IMR-90 (cell line): Measurements from ENCODE around the gene ENTPD1. TPM values are rescaled to one million over a fixed set of nuclear protein-coding genes. Genes with fewer than 3 reads are reported as not detected.
"Not testable (repeated sequence)": the region's sequence is repeated elsewhere in the genome, so short reads cannot be mapped to it uniquely, and the experiment has no call there.

ENCODE experiments used
- ATAC-seq: fragments of 200-7000 bp; cut with Tn5 transposase; 2 replicates; pipeline ENCODE4 v1.9.1; 2020; ENCODE audit warnings: low read depth, mild to moderate bottlenecking, moderate library complexity
- BruUV-seq: library from RNA; stranded (reverse); fragments of 400-500 nt; replicated peaks from 2 replicates; lab custom pipeline; 2021; lab: Mats Ljungman, UMichigan
- CTCF ChIA-PET: fragments of 300-600 bp; formaldehyde crosslinking; extraction: SDS; loops from one replicate; lab custom pipeline; 2021; ENCODE audit warnings: antibody characterized with exemption; lab: Yijun Ruan, JAX
- POLR2A ChIA-PET: fragments of 300-600 bp; sonication (Branson Sonifier 250); formaldehyde crosslinking; loops from one replicate; lab custom pipeline; 2022; ENCODE audit warnings: antibody characterized with exemption; ENCODE audit not compliant: unreplicated experiment; lab: Charles Lee
- DNase-seq: peaks from one replicate; pipeline ENCODE4 v3.0.0; 2013
- H2AFZ ChIP-seq: replicated peaks from 2 replicates; pipeline ENCODE3; 2013; ENCODE audit warnings: low read length, mild to moderate bottlenecking; ENCODE audit not compliant: poor library complexity
- H2AK5ac ChIP-seq: 2 replicates; pipeline ENCODE4 v1.6.1; 2013; ENCODE audit warnings: low read depth, low read length, inconsistent platforms
- H2AK9ac ChIP-seq: replicated peaks from 2 replicates; pipeline ENCODE3; 2013; ENCODE audit warnings: mild to moderate bottlenecking, low read depth, low read length, moderate library complexity; ENCODE audit not compliant: poor library complexity
- H2BK120ac ChIP-seq: 2 replicates; pipeline ENCODE4 v1.6.1; 2013; ENCODE audit warnings: low read depth, low read length, inconsistent platforms
- H2BK15ac ChIP-seq: 3 replicates; pipeline ENCODE4 v1.6.1; 2013; ENCODE audit warnings: low read depth, low read length, inconsistent platforms
- H2BK20ac ChIP-seq: 2 replicates; pipeline ENCODE4 v1.6.1; 2013; ENCODE audit warnings: low read depth, mild to moderate bottlenecking, inconsistent platforms, low read length, moderate library complexity
- H2BK5ac ChIP-seq: 2 replicates; pipeline ENCODE4 v1.6.1; 2013; ENCODE audit warnings: mild to moderate bottlenecking, low read depth, low read length, inconsistent platforms; ENCODE audit not compliant: poor library complexity, severe bottlenecking
- H3K14ac ChIP-seq: replicated peaks from 2 replicates; pipeline ENCODE4 v1.6.1; 2013; ENCODE audit warnings: low read depth, low read length, inconsistent platforms
- H3K18ac ChIP-seq: 2 replicates; pipeline ENCODE4 v1.6.1; 2013; ENCODE audit warnings: low read depth, low read length, control low read depth
- H3K23ac ChIP-seq: 2 replicates; pipeline ENCODE4 v1.6.1; 2013; ENCODE audit warnings: low read depth, low read length, inconsistent platforms
- H3K27ac ChIP-seq: 2 replicates; pipeline ENCODE4 v1.5.1; 2013; ENCODE audit warnings: mild to moderate bottlenecking, control low read depth, low read length; ENCODE audit not compliant: insufficient read depth
- H3K27me3 ChIP-seq: 2 replicates; pipeline ENCODE4 v1.6.1; 2013; ENCODE audit warnings: low read length; ENCODE audit not compliant: control insufficient read depth, insufficient read depth
- H3K36me3 ChIP-seq: 2 replicates; pipeline ENCODE4 v1.6.1; 2013; ENCODE audit warnings: low read length, mixed read lengths; ENCODE audit not compliant: control insufficient read depth, insufficient read depth
- H3K4ac ChIP-seq: 2 replicates; pipeline ENCODE4 v1.6.1; 2013; ENCODE audit warnings: low read depth, low read length, inconsistent platforms
- H3K4me1 ChIP-seq: 2 replicates; pipeline ENCODE4 v1.6.1; 2013; ENCODE audit warnings: low read length, mixed read lengths; ENCODE audit not compliant: control insufficient read depth, insufficient read depth
- H3K4me2 ChIP-seq: 2 replicates; pipeline ENCODE4 v1.6.1; 2013; ENCODE audit warnings: low read depth, mild to moderate bottlenecking, control low read depth, low read length, moderate library complexity
- H3K4me3 ChIP-seq: 2 replicates; pipeline ENCODE4 v1.5.1; 2013; ENCODE audit warnings: low read depth, mild to moderate bottlenecking, control low read depth, low read length, moderate library complexity; ENCODE audit not compliant: insufficient read depth
- H3K56ac ChIP-seq: 2 replicates; pipeline ENCODE4 v1.6.1; 2013; ENCODE audit warnings: low read length, inconsistent platforms; ENCODE audit not compliant: insufficient read depth; ENCODE audit errors: extremely low read depth
- H3K79me1 ChIP-seq, 2 experiments: 2 replicates each; pipeline ENCODE4 v1.6.1; 2013; ENCODE audit warnings: low read length in 2 of 2, inconsistent platforms in 1 of 2, low read depth in 1 of 2
- H3K9ac ChIP-seq: 2 replicates; pipeline ENCODE4 v1.6.1; 2013; ENCODE audit warnings: low read depth, low read length, control low read depth
- H3K9me1 ChIP-seq: 2 replicates; pipeline ENCODE4 v1.6.1; 2013; ENCODE audit warnings: low read length, inconsistent platforms; ENCODE audit not compliant: insufficient read depth
- H3K9me3 ChIP-seq: 2 replicates; pipeline ENCODE4 v1.6.1; 2013; ENCODE audit warnings: low read length; ENCODE audit not compliant: control insufficient read depth, insufficient read depth
- H4K20me1 ChIP-seq: 2 replicates; pipeline ENCODE4 v1.6.1; 2013; ENCODE audit warnings: low read length, inconsistent platforms; ENCODE audit not compliant: insufficient read depth
- H4K5ac ChIP-seq: 2 replicates; pipeline ENCODE4 v1.6.1; 2013; ENCODE audit warnings: mild to moderate bottlenecking, low read depth, low read length, control low read depth
- H4K8ac ChIP-seq, 2 experiments: 2 replicates each; pipeline ENCODE4 v1.6.1; 2013; ENCODE audit warnings: low read depth in 2 of 2, low read length in 2 of 2, control low read depth in 1 of 2, inconsistent platforms in 1 of 2
- H4K91ac ChIP-seq: 2 replicates; pipeline ENCODE4 v1.6.1; 2013; ENCODE audit warnings: low read depth, low read length, inconsistent platforms; ENCODE audit not compliant: insufficient read depth
- dilution Hi-C: fragments of 300-500 bp; cut with HindIII; formaldehyde crosslinking; loops from one replicate; pipeline ENCODE4 v1.14.3; 2018; ENCODE audit warnings: low sequenced_read_pairs; ENCODE audit not compliant: unreplicated experiment
- in situ Hi-C: fragments of 300-500 bp; cut with MboI; formaldehyde crosslinking; loops from 3 replicates; pipeline ENCODE4 v1.14.3; 2019; ENCODE audit warnings: low sequenced_read_pairs, inconsistent platforms, mixed read lengths
- intact Hi-C: fragments of 100-400 bp; cut with micrococcal nuclease; formaldehyde crosslinking; loops from 2 replicates; pipeline ENCODE4 v1.10.0; 2022
- polyA plus RNA-seq, 3 experiments: library from polyadenylated mRNA; depleted of rRNA; stranded (reverse); fragments of >200 nt; gene quantifications; 2 replicates each; pipeline ENCODE4 v1.2.3, GENCODE V29; 2012; ENCODE audit warnings: low replicate concordance in 1 of 3
- total RNA-seq: library from RNA; depleted of rRNA; stranded (reverse); fragments of >200 nt; gene quantifications from 2 replicates; pipeline ENCODE4 v1.2.3, GENCODE V29; 2012

The ENTPD1 gene
- total and polyA plus RNA-seq, 2 of the 4 experiments (the other 2 are of a cell fraction) = under 0.01 TPM; not detected in 1

DNA sequence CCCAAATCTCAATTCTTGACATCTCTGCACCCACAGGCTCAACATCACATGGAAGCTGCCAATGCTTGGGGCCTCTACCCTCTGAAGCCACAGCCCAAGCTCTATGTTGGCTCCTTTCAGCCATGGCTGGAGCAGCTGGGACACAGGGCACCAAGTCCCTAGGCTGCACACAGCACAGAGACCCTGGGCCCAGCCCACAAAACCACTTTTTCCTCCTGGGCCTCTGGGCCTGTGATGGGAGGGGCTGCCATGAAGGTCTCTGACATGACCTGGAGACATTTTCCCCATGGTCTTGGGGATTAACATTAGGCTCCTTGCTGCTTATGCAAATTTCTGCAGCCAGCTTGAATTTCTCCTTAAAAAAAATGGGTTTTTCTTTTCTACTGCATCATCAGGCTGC lies 118.8 kb downstream of the ENTPD1 start:
- in situ Hi-C loops, intact Hi-C loops, ATAC-seq, H4K20me1 ChIP-seq, H3K18ac ChIP-seq, H2AK5ac ChIP-seq, H3K9me3 ChIP-seq, H3K4ac ChIP-seq, H3K27me3 ChIP-seq, H2BK20ac ChIP-seq, H3K14ac ChIP-seq, H2BK120ac ChIP-seq, H3K4me1 ChIP-seq, H2BK15ac ChIP-seq, H2BK5ac ChIP-seq, CTCF ChIA-PET, DNase-seq, H3K4me3 ChIP-seq, BruUV-seq, H3K23ac ChIP-seq, H3K79me1 ChIP-seq, H2AFZ ChIP-seq, H4K5ac ChIP-seq, POLR2A ChIA-PET, H3K36me3 ChIP-seq, H3K9ac ChIP-seq, H4K91ac ChIP-seq, H4K8ac ChIP-seq, H3K27ac ChIP-seq, H2AK9ac ChIP-seq, H3K9me1 ChIP-seq, dilution Hi-C loops, H3K56ac ChIP-seq, H3K4me2 ChIP-seq: not testable (repeated sequence)
